ENCODE data around the gene CHRNA4.

Gene CHRNA4

DNA sequence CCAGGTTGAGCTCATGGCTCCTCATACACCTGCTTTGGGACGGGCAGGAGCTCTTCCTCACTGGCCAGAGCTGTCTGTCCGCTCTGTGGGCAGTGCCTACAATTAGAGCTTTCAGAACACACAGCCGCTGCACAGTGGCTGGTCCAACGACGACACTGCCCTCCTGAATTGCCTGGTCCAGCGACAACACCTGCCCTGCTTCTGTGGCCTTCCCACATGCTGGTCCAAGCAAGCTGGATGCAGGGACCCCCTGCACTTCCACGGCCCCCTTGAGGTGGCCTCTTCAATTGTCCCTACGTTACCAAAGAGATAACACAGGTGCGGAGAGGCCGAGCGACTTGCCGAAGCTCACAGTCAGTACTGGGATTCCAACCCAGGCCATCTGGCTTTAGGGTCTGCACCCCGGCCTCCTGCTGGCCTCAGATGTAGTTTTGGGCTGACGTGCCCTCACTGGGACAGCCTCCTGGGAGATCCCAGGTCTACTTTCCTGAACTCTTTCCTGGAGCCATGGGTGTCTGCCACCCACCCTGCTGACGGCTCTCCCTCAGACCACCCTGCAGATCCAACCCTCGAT, 1.4 kb upstream of the CHRNA4 start:
- DNase-seq: no peak

GRCh38 chr20:63361519-63362435, 628 bp upstream of the CHRNA4 start:
- DNase-seq: no peak

DNA sequence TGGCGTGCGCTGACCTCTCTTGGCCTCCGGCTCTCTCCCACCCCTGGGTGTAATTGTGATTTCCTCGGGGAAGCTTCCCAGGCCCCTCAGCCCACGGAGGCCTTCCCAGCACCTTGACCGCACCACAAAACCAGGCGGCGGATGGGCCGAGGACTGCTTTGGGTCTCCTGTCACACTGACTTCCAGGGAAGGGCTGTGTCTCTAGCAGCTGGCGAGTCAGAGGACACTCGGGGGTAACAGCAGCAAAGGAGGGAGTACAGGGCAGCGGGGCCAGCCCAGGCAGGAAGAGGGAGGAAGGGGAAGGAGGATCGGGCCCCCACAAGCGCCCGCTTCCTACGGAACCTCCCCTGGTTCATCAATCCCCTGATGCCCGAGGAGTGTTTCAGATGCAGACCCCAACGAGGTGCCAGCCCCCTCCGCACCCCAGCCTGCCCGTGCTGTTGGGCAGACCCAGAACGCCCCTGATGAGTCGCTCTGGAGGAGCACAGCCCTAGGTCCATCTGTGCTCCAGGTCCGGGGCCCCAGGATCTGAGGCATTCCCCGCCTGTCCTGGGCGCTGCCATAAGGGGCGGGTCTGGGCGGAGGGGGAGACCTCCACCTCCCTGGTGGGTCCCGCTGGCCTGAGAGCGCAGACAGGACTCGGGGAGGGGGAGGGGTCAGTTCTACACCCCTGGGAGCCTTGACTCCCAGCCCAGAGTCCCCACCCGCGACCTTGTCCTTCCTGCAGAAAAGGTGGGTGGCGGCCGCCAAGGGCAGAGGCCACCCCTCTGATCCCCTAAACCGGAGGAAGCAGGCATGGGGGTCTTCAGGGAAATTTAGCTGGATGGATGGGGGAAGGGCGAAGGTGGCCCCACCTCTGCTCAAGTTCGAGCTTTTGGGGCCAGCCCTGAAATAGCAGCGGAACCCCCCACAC, 956 bp downstream of the CHRNA4 start:
- no peak for DNase-seq

GRCh38 chr20:63359164-63359934, 1.8 kb downstream of the CHRNA4 start:
- DNase-seq: no peak

DNA sequence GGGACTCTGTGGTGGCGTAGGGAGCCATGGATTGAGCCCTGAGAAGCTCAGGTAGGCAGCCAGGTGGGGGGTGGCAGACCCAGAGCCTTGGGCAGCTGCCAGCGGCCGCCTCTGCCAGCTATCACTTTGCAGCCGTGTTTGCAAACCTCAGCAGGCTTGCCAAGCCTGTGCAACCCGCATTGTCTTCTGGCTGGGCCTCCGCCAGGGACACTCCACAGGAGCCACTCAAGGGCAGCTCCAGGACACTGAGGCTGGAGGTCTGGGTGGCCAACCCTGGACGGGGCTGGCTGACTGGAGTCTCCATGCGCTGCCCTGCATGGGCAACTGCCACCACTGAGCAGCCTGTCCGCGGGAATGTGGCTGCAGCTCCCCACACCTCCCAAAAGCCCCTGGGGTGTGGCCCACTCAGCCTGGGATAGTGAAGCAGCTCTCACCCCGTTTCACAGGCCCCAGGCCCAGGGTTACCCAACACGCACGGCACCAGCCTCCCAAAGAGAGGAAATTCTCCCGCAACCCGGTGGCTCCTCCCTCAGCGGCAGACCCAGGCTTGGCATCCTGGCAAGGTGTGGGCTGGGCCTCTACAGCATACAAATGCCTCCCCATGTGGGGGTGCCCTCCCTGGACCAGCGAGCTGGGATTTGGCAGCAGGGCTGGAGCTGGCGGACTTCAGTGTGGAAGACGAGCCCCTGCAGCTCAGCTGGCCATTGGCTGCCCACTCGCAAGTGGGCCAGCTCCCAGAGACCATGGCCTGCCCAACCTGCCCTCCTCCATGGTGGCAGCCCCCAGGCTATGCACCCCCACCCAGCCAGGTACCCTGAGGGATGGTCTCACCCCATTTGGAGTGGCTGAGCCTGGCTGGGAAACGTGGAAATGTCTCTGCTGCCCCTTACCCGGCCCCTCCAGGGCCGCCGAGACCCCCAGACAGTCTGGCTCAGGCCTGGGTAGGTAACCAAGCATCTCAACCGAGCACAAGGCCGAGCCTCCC, 2.9 kb downstream of the CHRNA4 start:
- DNase-seq: no peak

- no peak for DNase-seq
Observed at GRCh38 chr20:63356931-63357879, 3.9 kb downstream of the CHRNA4 start.

DNA sequence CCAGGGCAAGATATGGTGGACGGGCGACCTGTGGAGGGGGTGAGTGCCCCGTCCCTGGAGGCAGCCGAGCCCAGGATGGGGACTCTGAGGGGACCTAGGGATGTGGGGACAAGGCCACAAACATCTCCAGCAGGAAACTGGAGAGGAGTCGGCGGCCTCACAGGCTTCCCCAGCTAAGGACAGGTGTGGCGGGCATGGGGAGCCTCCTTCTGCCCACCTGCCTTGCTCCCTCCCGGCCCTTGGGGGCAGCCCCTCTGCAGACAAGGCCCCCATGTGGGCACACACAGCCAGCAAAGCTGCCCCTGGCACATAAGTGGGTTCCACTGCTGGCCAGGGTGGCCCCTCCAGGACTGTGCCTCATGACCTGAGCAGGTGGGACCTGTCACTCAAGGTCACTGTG, 4.6 kb downstream of the CHRNA4 start:
- DNase-seq: no peak

DNA sequence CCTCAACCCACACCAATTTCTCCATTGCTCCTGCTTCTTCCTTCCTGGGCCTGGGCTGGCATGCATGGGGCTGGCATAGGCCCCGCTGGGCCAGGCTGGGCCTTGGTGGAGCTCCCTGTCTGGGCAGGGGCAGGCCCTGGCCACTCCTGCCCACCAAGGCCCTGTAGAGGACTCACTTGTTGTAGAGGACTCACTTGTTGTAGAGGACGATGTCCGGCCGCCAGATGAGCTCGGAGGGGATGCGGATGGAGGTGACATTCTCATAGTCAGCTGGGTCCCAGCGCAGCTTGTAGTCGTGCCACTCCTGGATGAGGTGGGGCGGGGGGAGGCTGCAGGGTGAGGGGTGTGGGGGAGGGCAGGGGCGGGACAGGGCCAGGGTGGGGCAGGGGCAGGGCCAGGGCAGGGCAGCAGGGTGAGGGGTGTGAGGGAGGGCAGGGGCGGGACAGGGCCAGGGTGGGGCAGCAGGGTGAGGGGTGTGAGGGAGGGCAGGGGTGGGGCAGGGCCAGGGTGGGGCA, 5.3 kb downstream of the CHRNA4 start:
- no peak for DNase-seq

GRCh38 chr20:63354636-63355350, 6.4 kb downstream of the CHRNA4 start:
- DNase-seq: no peak

DNA sequence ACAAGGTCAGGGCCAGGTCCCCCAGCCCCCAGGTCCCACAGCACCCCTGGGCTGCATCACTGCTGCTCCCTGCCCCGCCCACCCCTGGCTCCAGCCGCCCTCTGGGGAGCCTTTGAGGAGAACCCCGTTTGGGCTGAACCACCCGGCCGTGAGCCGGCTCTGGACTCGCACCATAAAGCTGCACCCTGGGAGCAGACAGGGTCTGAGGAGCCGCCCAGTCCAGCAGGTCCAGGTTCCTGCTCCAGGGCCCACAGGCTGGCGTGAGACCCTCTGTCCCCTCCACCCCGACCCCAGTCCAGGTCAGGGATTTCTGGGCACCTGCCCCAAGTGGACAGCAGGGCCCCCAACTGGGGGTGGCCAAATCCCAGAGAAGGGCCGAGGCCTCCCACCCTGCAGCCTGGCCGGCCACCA, 8.3 kb downstream of the CHRNA4 start:
- DNase-seq: no peak

DNA sequence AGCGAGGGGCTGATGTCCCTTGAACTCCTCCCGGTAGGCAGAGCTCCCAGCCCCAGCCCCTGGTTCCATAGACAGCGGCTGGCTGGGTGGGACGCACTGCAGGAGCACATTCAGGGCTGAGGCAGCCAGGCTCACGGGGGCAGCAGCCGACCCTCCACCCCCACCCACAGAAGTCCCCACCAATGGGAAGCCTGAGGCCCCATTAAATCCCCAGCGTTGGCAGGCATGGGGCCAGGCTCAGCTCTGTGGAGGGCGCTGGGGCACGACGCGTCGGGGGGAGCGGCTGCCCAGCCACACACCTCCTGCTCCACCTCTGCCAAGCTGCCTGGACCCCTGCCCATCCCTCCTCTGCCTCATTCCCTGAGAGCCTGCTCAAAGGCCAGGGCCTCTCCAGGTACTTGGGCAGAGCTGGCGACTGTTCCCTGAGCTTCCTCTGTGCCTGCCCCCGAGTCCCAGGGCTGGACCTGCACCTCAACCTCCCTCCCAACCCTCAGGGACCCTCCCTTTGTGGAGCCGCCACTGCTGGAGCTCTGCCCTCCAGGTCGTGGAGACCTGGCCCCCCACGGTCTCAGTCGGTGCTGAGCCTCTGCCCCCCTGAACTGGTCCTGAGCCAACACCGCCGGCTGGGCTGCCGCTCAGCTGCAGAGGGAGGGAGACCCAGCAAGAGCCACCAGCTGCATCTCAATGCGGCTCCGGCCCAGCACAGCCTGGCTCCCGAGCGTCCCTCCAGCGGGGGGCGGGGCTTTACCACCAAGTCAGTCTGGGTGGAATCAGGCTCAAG, 9.1 kb downstream of the CHRNA4 start:
- no peak for DNase-seq

DNA sequence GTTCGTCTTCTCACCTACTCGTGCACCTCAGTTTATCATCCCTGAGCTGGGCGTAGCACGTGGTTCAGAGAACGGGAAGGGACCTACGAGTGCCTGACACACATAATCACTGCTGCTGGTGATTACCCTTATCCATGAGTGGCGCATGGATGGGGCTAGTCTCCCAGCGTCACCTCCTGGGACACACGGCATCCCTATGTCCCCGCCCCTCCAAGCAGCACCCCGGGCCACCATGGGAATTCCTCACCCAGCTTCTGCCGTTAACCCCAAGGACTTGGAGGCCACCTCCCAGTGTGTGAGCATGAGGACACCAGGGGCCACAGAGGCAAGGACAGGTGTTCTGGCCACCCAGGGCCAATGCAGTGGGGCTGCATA, 9.8 kb downstream of the CHRNA4 start:
- DNase-seq: no peak

DNA sequence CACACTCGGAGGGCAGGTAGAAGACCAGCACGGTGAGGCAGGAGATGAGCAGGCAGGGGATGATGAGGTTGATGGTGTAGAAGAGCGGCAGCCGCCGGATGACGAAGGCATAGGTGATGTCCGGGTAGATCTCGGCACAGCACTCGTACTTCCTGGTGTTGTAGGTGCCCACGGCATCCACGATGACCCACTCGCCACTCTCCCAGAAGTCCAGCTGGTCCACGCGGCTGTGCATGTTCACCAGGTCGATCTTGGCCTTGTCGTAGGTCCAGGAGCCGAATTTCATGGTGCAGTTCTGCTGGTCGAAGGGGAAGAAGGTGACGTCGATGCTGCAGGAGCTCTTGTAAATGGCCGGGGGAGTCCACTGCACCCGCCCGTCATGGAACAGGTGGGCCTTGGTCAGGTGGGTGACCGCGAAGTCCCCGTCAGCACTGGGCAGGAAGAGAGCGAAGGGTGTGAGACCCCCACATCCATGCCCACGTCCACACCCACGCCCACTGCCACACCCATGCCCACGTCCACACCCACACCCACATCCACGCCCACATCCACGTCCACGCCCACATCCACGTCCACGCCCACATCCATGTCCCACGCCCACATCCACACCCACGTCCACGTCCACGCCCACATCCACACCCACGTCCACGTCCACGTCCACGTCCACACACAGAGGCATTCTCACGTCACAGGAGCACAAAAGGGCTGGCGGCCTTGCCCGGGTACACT, 10.4 kb downstream of the CHRNA4 start:
- DNase-seq: no peak

GRCh38 chr20:63350196-63350595, 11.0 kb downstream of the CHRNA4 start:
- DNase-seq: no peak

- no peak for DNase-seq
Observed at GRCh38 chr20:63349516-63349895, 11.6 kb downstream of the CHRNA4 start.

DNA sequence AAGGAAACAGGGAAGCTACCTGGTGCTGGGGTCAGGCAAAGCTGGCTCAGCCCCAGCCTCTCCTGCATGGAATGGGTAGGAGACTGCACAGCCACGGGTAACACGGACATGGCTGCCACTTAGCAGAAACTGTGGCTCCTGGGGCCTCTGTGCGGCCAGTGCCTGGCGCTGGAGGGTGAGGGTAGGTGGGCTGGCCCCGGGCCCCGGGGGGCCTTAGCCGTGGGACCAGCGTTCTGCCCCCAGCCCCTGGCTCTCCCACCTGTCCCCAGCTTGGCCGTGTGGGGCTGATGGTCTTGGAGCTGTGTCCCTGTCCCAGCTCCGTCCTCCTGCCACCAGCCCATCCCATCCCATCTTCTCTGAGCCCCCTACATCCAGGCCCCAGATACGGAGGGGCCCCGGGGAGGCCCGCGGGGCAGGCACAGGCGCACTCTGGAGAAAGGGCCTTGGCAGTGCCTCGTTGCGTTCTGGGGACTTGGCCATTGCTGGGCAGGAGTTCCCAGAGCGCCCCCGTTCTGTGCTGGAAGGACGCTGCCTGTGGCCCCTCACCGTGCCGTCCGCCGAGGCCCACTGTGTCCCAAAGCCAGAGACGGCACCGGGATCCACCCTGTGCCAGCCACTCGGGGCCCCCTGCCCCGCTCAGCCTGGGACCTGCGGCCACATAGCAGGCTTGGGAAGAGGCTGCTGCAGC, 12.2 kb downstream of the CHRNA4 start:
- DNase-seq: no peak

Data from activated CD8-positive, alpha-beta memory T cell treated with anti-CD3 and anti-CD28 coated beads, Interleukin-2, amount 50 U/mL, for 4 hours (primary cell).